ENCODE results near the gene FZD2. TPM values are rescaled to one million over a fixed set of nuclear protein-coding genes. Genes with fewer than 3 reads are reported as not detected.

The FZD2 gene
- total and polyA plus RNA-seq, 2 of the 8 experiments (the other 6 are each of a cell fraction or from before 2014, with no cell fraction given) = 17.6 to 86.7 TPM

- Histone ChIP-seq H3K4me3 (ENCODE audit: extremely low read depth in 1 of 4, insufficient read depth in 2 of 4, low read depth in 3 of 4, low read length in 4 of 4) (no peak overlapping the region), H3K79me1 (ENCODE audit: low read depth, low read length) (no peaks in the 10 kb centered on the region), H4K5ac (ENCODE audit: insufficient read length, low read depth, low read length) (no peak overlapping the region), H2BK12ac (ENCODE audit: low read depth, low read length) (peak overlapping the region; percentile 60; the same call in 1 of the 2 replicates), H3K27ac (ENCODE audit: low read depth, low read length) (no peak overlapping the region), H3K9me3 (ENCODE audit: insufficient read depth in 2 of 2, low read depth in 1 of 2, low read length in 1 of 2) (no peaks in the 10 kb centered on the region), H3K9ac (replicated peaks in 1 of 4; ENCODE audit: extremely low read depth in 1 of 4, low read depth in 3 of 4, low read length in 3 of 4) (no peak overlapping the region), H2BK15ac (ENCODE audit: low read length) (peak overlapping the region; percentile 81; the same call in 1 of the 2 replicates), H3K4ac (replicated peaks; ENCODE audit: insufficient read length, low read depth, low read length) (no peak overlapping the region), H3K23ac (ENCODE audit: insufficient read length) (no peak overlapping the region), H3K36me3 (ENCODE audit: control insufficient read depth in 2 of 4, insufficient read depth in 4 of 4, low read length in 3 of 4) (no peaks in the 10 kb centered on the region), H3K23me2 (ENCODE audit: low read depth, low read length) (no peaks in the 10 kb centered on the region; the same call in 1 of the 2 replicates), H3K4me2 (ENCODE audit: insufficient read depth in 1 of 2, low read depth in 2 of 2, low read length in 2 of 2) (no peak overlapping the region), H3K79me2 (ENCODE audit: control insufficient read depth in 1 of 2, insufficient read depth in 2 of 2, low read length in 2 of 2) (no peaks in the 10 kb centered on the region), H2BK120ac (replicated peaks; ENCODE audit: low read depth, low read length) (no peak overlapping the region), H2AK5ac (ENCODE audit: low read depth, low read length) (no peak overlapping the region), H4K8ac (ENCODE audit: extremely low read depth, insufficient read depth, low read length) (no peak overlapping the region; the same call in 1 of the 2 replicates), H2AFZ (ENCODE audit: low read length) (no peak overlapping the region; the same call in 1 of the 2 replicates), H4K91ac (replicated peaks; ENCODE audit: insufficient read length, low read length) (no peak overlapping the region), H2BK5ac (ENCODE audit: low read depth, low read length) (0 out of 2 replicates have a peak overlapping the region, but pooled peaks have one; percentile 35), H4K20me1 (replicated peaks in 1 of 2; ENCODE audit: control insufficient read depth in 1 of 2, insufficient read depth in 2 of 2, low read length in 2 of 2) (no peaks in the 10 kb centered on the region), H2BK20ac (ENCODE audit: low read length) (no peak overlapping the region), H3K27me3 (replicated peaks in 1 of 4; ENCODE audit: control insufficient read depth in 3 of 4, extremely low read depth in 1 of 4, insufficient read depth in 3 of 4, low read length in 3 of 4) (no peaks in the 10 kb centered on the region), H3K56ac (replicated peaks; ENCODE audit: insufficient read length, low read depth, low read length) (no peak overlapping the region), H3K18ac (ENCODE audit: extremely low read depth, low read length) (peak overlapping the region; percentile 48; the same call in 1 of the 2 replicates), H3K4me1 (replicated peaks in 1 of 4; ENCODE audit: control insufficient read depth in 3 of 4, insufficient read depth in 4 of 4, low read length in 3 of 4) (peaks cover 5 to 11% (median 9%) of the 10 kb centered on the region in 4 experiments), H3K14ac (ENCODE audit: insufficient read length) (no peak overlapping the region)
- ChIA-PET CTCF (ENCODE audit: partially characterized antibody) (interaction anchor here (1.1 kb wide), 1 partner anchor 70 kb away, joined by 4 read pairs; no protein-coding TSS in a partner anchor), POLR2A (ENCODE audit: partially characterized antibody) (no interaction called here)
- FAIRE-seq (no peak), DNase-seq (ENCODE audit: low read depth in 1 of 2, low spot score in 2 of 2) (no peak)
- WGBS, 2 experiments (ENCODE audit: extremely low coverage in 1 of 2, insufficient coverage in 1 of 2, insufficient read length in 1 of 2, insufficient replicate concordance in 2 of 2, low coverage in 1 of 2, low lambda C conversion rate in 2 of 2, missing lambda C conversion rate in 1 of 2) = 90% methylated on average over 15 of the region's 15 CpGs; no CpG with 5 or more reads in 1 of the 2 experiments
- TF ChIP-seq EP300 (IDR thresholded peaks at IDR 0.05; ENCODE audit: borderline replicate concordance in 1 of 2, low read depth in 2 of 2, low read length in 2 of 2) (no peak), ATF2 (IDR thresholded peaks at IDR 0.05; ENCODE audit: low read length) (no peak), SUZ12 (IDR thresholded peaks at IDR 0.05; ENCODE audit: low read length) (no peak), RBBP5 (IDR thresholded peaks at IDR 0.05; ENCODE audit: borderline replicate concordance, low read depth, low read length) (no peak), MAX (IDR thresholded peaks at IDR 0.05) (no peak), HDAC2 (IDR thresholded peaks at IDR 0.05; ENCODE audit: borderline replicate concordance in 1 of 2, low read depth in 2 of 2, low read length in 2 of 2) (no peak), RNF2 (IDR thresholded peaks at IDR 0.05; ENCODE audit: borderline replicate concordance, low read depth, low read length, missing control alignments, poor library complexity, severe bottlenecking) (no peak), SIRT6 (IDR thresholded peaks at IDR 0.05; ENCODE audit: low read length) (no peak), JUND (IDR thresholded peaks at IDR 0.05; ENCODE audit: low read length) (no peak), CEBPB (IDR thresholded peaks at IDR 0.05; ENCODE audit: low read depth, low read length) (no peak), POLR2AphosphoS5 (IDR thresholded peaks at IDR 0.05; ENCODE audit: low read depth, low read length) (no peak)
Measured at GRCh38 chr17:44601539-44601938, 44.3 kb downstream of the FZD2 start.

Data from H1 (cell line).